ENCODE measurements around the gene ATG101. TPM values are rescaled to one million over a fixed set of nuclear protein-coding genes. Genes with fewer than 3 reads are reported as not detected.

Gene ATG101
- total RNA-seq, 4 donors from 2014 or later = 28.3 to 42.1 (median 37.2) TPM

DNA sequence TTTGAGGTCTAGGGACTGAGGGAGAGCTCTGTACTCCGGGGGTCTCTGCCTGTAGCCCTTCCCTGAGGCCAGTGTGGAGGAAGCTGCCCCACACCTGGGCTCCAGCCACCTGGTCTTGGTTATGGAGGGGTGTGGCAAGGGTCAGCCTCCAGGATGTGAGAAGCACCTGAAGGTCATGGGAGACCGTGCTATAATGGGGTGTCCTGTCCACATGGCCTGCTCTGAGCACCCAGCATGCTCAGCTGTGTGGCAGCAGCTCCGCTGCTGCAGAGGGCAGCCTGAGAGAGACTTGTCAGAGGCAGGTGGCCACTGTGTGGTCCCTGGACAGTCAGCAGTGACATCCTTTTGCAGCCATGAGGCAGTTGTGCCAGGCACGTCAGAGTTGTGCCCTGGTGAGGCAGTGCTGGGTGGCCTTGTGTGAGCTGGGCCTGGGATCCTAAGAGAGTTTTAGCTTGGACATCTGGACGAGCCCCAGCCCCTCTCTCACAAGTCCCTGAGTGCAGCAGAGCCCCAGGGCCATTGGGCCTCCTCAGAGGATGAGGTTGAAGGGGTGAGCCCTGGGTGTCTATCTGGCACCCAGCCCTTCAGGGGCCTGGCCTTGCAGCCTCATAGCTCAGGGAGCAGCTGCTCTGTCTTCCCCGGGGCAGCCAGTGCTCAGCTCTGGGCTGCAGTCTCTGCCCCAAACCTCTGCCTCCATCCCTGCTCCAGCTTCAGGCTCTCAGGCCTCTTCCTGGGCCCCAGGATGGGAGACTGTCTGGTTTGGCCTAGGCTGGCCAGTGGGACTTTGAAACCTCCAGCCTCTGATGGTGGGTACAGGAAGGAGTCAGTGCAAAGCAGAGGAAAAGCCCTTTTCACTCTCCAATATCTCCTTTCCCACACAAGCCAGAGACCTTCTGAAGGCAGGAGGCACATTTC lies 7.4 kb upstream of the ATG101 start:
- no peak for DNase-seq
- Histone ChIP-seq H3K36me3 (no peaks in the 10 kb centered on the region), H3K4me3 (no peak overlapping the region), H3K9me3 (no peaks in the 10 kb centered on the region), H3K27ac (peak overlapping the region; percentile 66 to 73), H3K4me1 (no peaks in the 10 kb centered on the region), H3K27me3 (no peaks in the 10 kb centered on the region)
- TF ChIP-seq, protein P1, sequence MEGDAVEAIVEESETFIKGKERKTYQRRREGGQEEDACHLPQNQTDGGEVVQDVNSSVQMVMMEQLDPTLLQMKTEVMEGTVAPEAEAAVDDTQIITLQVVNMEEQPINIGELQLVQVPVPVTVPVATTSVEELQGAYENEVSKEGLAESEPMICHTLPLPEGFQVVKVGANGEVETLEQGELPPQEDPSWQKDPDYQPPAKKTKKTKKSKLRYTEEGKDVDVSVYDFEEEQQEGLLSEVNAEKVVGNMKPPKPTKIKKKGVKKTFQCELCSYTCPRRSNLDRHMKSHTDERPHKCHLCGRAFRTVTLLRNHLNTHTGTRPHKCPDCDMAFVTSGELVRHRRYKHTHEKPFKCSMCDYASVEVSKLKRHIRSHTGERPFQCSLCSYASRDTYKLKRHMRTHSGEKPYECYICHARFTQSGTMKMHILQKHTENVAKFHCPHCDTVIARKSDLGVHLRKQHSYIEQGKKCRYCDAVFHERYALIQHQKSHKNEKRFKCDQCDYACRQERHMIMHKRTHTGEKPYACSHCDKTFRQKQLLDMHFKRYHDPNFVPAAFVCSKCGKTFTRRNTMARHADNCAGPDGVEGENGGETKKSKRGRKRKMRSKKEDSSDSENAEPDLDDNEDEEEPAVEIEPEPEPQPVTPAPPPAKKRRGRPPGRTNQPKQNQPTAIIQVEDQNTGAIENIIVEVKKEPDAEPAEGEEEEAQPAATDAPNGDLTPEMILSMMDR (IDR thresholded peaks at IDR 0.05) = no peak
- intact Hi-C loops (cut with DNase I; ENCODE audit: low total_unique reads) = no loop called here

DNA sequence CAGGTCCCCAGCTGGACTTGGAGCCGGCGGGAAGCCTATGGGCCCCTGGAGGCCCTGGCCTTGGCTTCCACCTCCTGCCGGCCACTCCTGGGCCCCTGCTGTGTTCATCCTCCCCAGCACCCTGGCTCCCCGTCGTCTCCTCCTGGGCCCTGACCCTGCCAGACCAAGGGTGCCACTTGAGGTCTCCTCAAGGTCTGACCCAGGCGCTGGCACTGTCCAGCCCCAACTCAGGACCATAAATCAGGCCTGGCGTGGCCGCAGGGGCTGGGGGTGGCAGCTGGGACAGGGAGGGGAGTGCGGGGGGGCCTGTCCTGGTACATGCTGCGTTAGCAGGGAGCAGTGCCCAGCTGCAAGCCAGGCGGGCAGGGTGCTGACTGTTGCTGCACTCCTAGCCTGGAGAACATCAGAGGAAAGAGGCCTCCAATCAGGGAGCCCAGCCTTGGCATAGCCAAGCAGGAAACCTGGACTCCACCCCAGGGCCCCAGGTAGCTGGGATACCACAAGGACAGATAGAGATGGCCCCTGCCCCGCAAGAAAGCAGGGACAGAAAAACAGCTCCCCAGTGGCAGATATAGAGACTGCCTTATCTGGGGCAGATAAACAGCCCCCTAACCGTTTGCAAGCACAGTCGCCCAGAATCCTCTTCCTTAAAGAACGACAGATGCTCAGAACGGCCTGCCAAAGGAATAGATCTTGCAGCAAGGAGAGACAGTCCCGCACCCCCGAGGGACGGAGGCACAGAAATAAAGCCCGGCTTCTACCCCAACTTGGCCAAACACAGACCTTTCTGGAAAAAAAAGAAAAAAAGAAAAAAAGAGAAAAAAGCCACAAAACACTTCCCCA lies 6.5 kb upstream of the ATG101 start:
- no peaks in the 10 kb centered on the region for H3K36me3 ChIP-seq
- no peaks in the 10 kb centered on the region for H3K4me1 ChIP-seq
- H3K4me3 ChIP-seq = no peak overlapping the region
- no peaks in the 10 kb centered on the region for H3K9me3 ChIP-seq
- TF ChIP-seq, protein P1 (IDR thresholded peaks at IDR 0.05) = no peak
- no peak for TF ChIP-seq POLR2A (IDR thresholded peaks at IDR 0.05)
- H3K27ac ChIP-seq = peak overlapping the region; percentile 66 to 73
- H3K27me3 ChIP-seq = no peaks in the 10 kb centered on the region
- peak in 1 of 2 donors; percentile 37 for DNase-seq
- intact Hi-C loops (cut with DNase I; ENCODE audit: low total_unique reads) = no loop called here

DNA sequence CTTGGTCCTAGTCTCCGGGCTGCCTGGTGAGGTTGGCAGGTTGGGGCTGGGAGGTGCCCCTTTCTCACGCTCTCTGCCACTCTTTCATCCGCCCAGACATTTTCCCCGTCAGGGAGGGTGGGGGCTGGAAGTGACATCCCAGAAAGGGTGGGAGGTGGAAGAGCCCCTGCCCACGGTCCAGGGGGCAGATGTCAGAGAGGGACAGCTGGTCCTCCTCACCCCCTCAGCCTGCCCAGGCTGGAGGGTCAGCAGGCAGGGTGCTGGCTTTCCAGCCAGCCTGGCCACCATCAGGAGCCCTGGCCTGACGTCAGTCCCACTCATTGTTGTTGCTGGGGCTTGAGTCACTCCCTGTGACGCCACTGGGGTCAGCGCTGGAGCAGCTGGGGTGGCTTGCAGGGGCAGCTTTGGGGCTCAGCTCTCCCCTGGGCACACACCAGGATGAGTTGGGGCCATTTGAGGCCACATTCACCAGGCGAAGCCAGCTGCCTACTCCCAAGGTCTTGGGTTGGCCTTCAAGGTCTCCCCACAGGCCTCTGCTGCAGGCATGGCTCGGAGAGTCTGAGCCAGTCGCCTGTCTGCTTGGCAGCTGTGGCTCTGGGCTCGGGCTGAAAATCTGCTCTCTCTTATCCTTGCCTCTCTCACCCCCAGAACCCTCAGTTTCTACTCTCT lies 5.7 kb upstream of the ATG101 start:
- H3K27me3 ChIP-seq = no peaks in the 10 kb centered on the region
- TF ChIP-seq, protein P1 (IDR thresholded peaks at IDR 0.05) = no peak
- no peak for TF ChIP-seq POLR2A (IDR thresholded peaks at IDR 0.05)
- intact Hi-C loops (cut with DNase I; ENCODE audit: low total_unique reads) = no loop called here
- DNase-seq = peak in 1 of 2 donors; percentile 56
- no peaks in the 10 kb centered on the region for H3K4me1 ChIP-seq
- H3K27ac ChIP-seq = peak overlapping the region; percentile 66 to 73
- no peaks in the 10 kb centered on the region for H3K9me3 ChIP-seq
- no peaks in the 10 kb centered on the region for H3K36me3 ChIP-seq
- no peak overlapping the region for H3K4me3 ChIP-seq

DNA sequence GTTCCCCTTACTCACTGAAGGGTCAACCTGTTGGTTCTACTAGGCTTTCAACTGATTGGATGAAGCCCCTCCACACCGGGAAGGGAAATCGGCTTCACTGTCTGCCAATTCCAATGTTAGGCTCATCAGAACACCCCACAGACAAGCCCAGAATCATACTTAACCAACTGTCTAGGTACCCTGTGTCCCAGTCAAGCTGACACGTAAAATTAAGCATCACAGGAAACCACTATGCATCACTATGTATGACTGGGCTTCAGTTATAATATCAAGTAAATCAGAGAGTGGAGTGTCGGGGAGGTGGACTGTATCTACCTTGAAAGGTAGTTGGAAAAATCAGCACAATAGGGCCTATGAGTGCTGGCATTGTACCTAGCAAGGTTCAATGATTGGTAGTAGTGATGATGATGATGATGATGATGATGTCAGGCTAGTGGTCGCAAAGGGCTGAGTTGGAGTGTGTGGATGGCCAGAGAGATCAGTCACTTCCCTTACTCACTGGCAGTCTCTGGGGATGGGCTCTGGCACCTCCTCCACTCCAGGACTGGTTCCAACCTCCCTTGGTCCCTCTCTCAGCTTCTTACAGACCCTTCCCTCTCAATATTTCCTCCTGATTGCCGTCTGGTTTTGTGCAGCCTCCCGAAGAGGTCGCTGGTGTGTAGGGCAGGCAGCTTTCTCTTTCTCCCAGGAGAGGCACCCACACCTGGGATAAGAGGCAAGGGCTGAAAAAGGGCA lies 3.3 kb upstream of the ATG101 start:
- peaks cover 4 to 5% of the 10 kb centered on the region in 2 donors for H3K4me1 ChIP-seq

More for the DNA sequence above, 3.3 kb upstream of the ATG101 start:
- Histone ChIP-seq H3K27me3 (no peaks in the 10 kb centered on the region), H3K36me3 (no peaks in the 10 kb centered on the region), H3K9me3 (no peaks in the 10 kb centered on the region), H3K4me3 (no peak overlapping the region), H3K27ac (no peak overlapping the region)
- TF ChIP-seq, protein P1 (IDR thresholded peaks at IDR 0.05) = no peak
- no peak for TF ChIP-seq POLR2A (IDR thresholded peaks at IDR 0.05)
- no peak for DNase-seq
- intact Hi-C loops (cut with DNase I; ENCODE audit: low total_unique reads) = no loop called here

Measured in uterus (tissue), 4 donors.